ENCODE data around the gene PPP6C.
"Not testable (repeated sequence)": the region's sequence is repeated elsewhere in the genome, so short reads cannot be mapped to it uniquely, and the experiment has no call there.

The PPP6C gene

DNA sequence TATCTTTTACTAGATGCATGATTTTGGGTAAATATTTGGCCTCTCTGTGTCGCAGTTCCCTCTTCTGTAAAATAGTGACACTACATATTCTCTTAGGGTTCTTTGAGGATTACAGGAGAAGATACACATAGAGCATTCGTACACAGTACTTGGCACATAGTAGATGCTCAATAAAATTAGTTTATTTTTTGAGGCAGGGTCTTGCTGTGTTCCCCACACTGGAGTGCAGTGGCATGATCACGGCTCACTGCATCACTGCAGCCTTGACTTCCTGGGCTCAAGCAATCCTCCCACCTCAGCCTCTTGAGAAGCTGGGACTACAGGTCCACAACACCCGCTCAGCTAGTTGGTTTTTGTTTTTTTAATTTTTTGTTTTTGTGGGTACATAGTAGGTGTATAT lies 47.9 kb downstream of the PPP6C start:
- DNase-seq (ENCODE audit: low read depth) = no peak

GRCh38 chr9:125141251-125141650 lies 48.4 kb downstream of the PPP6C start:
- no peak for DNase-seq (ENCODE audit: low read depth)

- no peak for DNase-seq (ENCODE audit: low read depth)
These were observed 49.0 kb downstream of the PPP6C start for GRCh38 chr9:125140576-125140975.

DNA sequence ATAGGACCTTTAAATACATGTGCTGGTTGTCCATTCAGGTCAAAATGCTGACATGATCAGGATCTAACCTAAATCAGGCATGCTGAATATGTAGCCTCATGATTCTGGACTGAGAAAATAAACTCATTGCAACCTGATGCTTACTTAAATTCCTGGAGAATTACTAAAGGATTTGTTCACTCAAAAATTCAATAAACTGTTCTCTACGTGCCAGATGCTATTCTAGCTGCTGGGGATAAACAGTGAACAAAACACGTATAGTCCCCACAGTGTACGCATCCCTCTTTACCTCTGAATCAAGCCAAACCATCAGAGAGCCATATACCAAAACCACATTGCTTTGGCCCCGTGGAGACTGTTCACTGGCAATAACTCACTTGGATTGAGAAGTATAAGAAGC lies 52.4 kb downstream of the PPP6C start:
- peak; percentile 55 for DNase-seq (ENCODE audit: low read depth)

- no peak for DNase-seq (ENCODE audit: low read depth)
These were observed 54.6 kb downstream of the PPP6C start for GRCh38 chr9:125134976-125135375.

DNA sequence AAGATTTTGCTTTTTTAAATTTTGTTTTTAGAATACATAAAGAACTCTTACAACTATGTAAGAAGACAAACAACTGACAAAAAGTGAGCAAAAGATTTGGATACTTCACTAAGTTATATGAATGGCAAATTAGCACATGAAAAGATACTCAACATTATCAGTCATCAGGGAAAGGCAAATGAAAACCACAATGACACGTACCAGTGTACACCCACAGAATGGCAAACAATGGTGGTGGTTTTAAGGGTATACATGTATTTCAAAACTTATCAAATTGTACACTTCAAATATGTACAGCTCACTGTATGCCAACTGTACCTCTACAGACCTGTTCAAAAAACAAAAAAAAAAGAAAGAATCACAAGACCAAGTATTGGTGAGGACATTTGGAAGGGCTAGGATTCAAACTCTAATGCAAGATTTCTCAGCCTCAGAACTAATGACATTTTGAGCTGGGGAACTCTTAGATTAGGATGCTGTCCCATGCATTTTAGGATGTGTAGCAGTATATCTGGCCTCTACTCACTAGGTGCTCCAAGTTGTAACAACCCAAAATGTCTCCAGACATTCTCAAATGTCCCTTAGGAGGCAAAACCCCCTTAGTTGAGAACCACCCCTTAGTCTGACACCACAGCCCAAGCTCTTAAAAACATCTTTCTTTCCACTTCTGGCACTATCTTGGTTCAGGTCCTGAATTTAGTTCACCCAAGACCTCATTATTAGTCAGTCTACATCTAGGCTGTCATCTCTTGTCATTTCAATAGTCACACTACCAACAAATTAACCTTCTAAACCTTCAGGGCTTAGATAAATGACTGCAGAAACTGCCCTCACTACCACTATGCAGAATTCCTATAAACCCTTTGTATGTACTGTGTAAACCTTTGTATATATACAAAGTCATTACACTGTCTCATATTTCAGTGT lies 55.9 kb downstream of the PPP6C start:
- no peak for DNase-seq (ENCODE audit: low read depth)

DNA sequence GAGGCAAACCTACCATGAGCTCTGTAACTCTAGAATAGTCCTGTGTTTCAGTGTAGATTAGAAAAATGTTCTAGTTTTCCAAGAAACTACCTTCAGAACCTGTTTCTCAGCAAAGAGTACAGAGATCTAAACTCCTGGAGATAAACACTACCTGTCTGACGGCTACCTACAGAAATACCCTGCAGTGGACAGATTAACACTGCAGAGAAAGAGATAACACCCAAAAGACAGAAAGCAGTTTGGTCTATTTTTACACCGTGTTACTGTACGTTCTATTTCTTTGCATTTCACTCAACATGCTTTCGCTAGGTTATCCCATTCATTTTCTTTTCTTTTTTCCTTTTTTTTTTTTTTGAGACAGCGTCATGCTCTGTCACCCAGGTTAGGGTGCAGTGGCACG lies 57.8 kb downstream of the PPP6C start:
- DNase-seq (ENCODE audit: low read depth) = no peak

GRCh38 chr9:125126019-125126746 lies 63.4 kb downstream of the PPP6C start:
- DNase-seq (ENCODE audit: low read depth) = peak; percentile 96

DNA sequence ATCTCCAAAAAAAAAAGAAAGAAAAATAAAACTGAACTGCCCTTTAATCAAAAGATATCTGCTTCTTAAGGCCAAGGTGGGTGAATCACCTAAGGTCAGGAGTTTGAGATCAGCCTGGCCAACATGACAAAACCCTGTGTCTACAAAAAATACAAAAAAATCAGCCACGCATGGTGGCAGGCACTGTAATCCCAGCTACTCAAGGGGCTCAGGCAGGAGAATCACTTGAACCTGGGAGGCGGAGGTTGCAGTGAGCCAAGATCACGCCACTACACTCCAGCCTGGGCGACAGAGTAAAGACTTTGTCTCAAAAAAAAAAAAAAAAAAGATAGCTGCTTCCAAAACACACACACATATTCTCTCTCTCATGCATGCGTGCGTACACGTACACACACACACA lies 64.1 kb downstream of the PPP6C start:
- no peak for DNase-seq (ENCODE audit: low read depth)

DNA sequence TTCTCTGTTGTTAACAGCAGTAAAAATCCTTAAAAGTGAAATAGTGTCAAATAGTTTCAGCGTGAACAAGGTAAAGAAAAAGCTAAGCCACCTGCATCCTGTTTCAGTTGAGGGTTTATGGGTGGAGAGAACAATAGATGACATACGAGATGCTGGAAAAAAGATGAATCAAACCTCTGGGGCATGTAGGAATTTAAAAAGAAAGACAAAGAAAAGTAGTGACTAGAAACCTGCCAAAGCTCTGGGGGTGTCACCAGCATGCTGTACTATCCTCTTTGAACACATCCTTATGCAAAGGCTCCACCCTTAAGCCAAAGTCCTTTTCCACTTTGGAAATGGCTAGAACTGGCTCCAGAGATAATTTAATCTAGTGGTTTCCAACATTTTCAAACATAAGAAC lies 68.5 kb downstream of the PPP6C start:
- no peak for DNase-seq (ENCODE audit: low read depth)

GRCh38 chr9:125119643-125120286 lies 69.8 kb downstream of the PPP6C start:
- DNase-seq (ENCODE audit: low read depth) = no peak

DNA sequence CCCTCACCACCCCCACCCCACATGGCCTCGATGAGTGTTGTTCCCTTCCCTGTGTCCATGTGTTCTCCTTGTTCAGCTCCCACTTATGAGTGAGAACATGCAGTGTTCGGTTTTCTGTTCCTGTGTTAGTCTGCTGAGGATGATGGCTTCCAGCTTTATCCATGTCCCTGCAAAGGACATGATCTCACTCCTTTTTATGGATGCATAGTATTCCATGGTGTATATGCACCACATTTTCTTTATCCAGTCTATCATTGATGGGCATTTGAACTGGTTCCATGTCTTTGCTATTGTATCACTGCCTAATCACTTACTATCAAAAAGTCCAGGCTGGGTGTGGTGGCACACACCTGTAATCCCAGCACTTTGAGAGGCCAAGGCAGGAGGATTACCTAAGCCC lies 70.9 kb downstream of the PPP6C start:
- not testable (repeated sequence) for DNase-seq (ENCODE audit: low read depth)

- not testable (repeated sequence) for DNase-seq (ENCODE audit: low read depth)
These were observed 75.1 kb downstream of the PPP6C start for GRCh38 chr9:125114503-125114902.

GRCh38 chr9:125110464-125110863 lies 79.1 kb downstream of the PPP6C start:
- no peak for DNase-seq (ENCODE audit: low read depth)

- DNase-seq (ENCODE audit: low read depth) = not testable (repeated sequence)
These were observed 81.1 kb downstream of the PPP6C start for GRCh38 chr9:125108541-125108940.

DNA sequence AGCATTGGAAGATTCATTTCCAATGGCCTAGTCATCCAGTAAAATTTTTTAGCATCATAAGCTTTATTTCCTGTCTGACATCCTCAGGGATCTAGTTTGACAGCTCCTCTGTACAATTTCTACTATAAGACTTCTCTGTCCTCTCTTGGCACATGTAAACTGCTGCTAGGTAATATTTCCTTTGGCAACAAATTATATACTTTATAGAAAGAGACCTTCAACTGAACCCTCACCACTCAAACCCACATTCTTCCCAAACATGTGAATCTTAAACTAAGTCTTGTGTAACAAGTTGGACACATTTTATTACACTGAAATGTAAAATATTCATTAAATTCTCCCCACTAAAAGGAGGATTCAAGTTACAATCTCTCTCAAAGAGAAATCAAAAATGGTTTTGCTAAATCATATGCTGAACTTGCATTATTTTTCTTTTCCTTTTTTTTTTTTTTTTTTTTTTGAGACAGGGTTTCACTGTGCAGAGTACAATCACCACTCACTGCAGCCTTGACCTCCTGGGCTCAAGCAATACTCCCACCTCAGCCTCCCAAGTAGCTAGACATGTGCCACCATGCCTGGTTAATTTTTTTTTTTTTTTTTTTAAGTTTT lies 83.2 kb downstream of the PPP6C start:
- DNase-seq (ENCODE audit: low read depth) = no peak

DNA sequence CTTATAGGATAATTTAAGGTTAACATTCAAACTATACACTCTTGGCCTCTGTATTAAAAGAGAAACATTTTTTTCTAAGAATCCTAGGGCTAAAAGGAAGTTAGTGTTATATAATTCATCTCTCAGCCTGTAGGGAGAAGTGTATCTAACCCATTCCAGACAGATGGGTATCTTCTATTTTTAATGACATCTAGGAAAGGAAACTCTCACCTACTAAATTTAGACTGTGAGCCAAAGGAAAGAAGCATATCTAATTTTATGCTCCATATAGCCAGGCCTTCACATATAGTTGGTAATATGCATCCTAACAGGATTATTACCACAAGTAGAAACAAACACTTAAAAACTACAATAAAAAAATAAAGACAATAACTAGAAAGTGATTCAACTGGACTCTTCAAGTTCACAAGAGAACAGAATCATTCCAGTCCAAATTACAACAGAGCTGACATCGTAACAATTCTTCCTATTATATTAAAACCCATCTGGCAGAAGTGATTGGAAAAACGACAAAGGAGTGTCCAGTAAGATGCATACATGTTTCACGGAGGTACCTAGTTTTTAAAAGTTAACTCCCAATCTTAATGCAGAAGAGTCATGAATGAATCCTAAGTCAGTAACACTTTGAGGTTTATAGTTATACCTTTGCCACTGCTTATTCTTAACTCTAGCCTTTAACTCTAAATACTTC lies 85.7 kb downstream of the PPP6C start:
- DNase-seq (ENCODE audit: low read depth) = no peak

DNA sequence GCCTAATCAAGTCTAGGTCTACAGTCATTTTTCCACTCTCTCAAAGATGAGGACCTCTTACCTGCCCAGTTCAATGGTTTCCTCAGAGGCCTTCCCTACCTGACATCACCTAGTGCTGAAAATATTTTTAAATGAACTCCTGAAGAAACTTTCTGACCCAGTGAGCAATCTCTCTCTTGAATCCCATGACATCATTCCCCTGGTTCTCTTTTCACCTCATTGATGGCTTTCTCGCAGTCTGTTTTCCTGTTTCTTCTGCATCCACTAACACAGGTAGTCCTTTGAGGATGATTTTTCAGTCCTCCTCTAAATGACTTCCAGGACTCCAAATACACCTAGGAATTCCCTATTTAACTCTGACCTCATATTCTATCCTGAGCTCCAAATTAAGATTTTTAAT lies 86.6 kb downstream of the PPP6C start:
- no peak for DNase-seq (ENCODE audit: low read depth)

- no peak for DNase-seq (ENCODE audit: low read depth)
These were observed 88.8 kb downstream of the PPP6C start for GRCh38 chr9:125100822-125101221.

GRCh38 chr9:125099816-125100215 lies 89.8 kb downstream of the PPP6C start:
- no peak for DNase-seq (ENCODE audit: low read depth)

Data from non-pigmented ciliary epithelial cell (primary cell).